ENCODE results near the gene SRSF11.

DNA sequence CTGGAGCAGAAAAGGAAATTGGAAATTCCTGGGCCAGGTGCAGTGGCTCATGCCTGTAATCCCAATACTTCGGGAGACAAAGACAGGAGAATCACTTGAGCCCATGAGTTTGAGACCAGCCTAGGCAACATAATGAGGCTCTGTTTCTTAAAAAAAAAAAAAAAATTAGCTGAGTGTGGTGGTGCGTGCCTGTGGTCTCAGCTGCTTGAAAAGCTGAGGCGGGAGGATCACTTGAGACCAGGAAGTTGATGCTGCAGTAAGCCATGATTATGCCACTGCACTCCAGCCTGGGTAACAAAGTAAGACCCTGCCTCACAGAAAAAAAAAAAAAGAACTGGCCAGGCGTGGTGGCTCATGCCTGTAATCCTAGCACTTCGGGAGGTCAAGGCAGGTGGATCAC, 56.7 kb downstream of the SRSF11 start:
- no peak for TF ChIP-seq POLR2A (IDR thresholded peaks at IDR 0.05)
- TF ChIP-seq, protein P1, sequence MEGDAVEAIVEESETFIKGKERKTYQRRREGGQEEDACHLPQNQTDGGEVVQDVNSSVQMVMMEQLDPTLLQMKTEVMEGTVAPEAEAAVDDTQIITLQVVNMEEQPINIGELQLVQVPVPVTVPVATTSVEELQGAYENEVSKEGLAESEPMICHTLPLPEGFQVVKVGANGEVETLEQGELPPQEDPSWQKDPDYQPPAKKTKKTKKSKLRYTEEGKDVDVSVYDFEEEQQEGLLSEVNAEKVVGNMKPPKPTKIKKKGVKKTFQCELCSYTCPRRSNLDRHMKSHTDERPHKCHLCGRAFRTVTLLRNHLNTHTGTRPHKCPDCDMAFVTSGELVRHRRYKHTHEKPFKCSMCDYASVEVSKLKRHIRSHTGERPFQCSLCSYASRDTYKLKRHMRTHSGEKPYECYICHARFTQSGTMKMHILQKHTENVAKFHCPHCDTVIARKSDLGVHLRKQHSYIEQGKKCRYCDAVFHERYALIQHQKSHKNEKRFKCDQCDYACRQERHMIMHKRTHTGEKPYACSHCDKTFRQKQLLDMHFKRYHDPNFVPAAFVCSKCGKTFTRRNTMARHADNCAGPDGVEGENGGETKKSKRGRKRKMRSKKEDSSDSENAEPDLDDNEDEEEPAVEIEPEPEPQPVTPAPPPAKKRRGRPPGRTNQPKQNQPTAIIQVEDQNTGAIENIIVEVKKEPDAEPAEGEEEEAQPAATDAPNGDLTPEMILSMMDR (IDR thresholded peaks at IDR 0.05): no peak

All from stomach (tissue), 4 donors.